GM12865 (cell line): Measurements from ENCODE around the gene BCAS4.

Experiments used
- DNase-seq: peaks from one replicate; pipeline ENCODE4 v3.0.0; 2010; ENCODE audit warnings: low read depth
- H3K4me3 ChIP-seq: 2 replicates; pipeline ENCODE4 v1.5.1; 2011; ENCODE audit warnings: mild to moderate bottlenecking, low read depth, low read length, control low read depth
- TF ChIP-seq, protein P1 (sequence below): IDR thresholded peaks from 2 replicates; pipeline ENCODE4 v1.5.1; 2011; ENCODE audit warnings: low read length, control low read depth, low read depth, inconsistent platforms; ENCODE audit not compliant: insufficient read depth; ENCODE audit errors: missing control alignments

The BCAS4 gene, protein sequence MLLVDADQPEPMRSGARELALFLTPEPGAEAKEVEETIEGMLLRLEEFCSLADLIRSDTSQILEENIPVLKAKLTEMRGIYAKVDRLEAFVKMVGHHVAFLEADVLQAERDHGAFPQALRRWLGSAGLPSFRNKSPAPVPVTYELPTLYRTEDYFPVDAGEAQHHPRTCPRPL

DNA sequence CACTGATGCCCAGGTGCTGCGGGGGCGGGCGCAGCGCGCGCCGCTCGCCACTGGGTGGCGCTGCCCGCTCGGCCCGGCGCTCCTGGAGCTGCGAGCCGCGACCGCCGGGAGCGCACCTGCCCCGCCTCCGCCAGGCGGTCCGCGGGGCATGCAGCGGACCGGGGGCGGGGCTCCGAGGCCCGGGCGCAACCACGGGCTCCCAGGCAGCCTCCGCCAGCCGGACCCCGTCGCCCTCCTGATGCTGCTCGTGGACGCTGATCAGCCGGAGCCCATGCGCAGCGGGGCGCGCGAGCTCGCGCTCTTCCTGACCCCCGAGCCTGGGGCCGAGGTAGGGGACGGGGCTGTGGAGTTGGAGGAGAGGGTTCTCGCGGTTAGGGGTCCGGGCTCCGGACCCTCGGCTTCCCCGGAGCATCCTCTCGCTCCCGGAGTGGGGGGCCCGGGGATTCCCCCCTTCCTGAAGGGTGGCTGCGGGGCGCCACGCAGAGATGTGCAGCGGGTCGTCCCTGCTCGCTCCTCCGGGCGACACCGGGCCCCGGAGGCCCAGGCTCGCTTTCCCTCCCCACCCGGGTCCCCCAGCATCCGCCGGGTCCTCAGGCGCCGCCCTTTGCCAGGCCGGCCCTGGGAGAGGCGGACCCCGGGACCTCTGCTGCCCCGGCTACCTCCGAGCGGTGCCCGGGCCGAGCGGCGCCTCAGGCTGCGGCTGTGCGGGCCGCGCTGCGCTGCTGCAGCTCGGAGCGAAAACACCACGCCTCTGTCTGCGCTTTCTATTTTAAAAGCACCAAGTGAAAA, at the start of gene BCAS4:
TSS of gene BCAS4 (plus strand) at position 216 of the 789 bp plus-strand sequence. CDS start at position 239, 23 bp downstream.
- H3K4me3 ChIP-seq: peak within 1 kb of the TSS; percentile 95
- TF ChIP-seq, protein P1, sequence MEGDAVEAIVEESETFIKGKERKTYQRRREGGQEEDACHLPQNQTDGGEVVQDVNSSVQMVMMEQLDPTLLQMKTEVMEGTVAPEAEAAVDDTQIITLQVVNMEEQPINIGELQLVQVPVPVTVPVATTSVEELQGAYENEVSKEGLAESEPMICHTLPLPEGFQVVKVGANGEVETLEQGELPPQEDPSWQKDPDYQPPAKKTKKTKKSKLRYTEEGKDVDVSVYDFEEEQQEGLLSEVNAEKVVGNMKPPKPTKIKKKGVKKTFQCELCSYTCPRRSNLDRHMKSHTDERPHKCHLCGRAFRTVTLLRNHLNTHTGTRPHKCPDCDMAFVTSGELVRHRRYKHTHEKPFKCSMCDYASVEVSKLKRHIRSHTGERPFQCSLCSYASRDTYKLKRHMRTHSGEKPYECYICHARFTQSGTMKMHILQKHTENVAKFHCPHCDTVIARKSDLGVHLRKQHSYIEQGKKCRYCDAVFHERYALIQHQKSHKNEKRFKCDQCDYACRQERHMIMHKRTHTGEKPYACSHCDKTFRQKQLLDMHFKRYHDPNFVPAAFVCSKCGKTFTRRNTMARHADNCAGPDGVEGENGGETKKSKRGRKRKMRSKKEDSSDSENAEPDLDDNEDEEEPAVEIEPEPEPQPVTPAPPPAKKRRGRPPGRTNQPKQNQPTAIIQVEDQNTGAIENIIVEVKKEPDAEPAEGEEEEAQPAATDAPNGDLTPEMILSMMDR: peak; percentile 87
- peak; percentile 95 for DNase-seq

DNA sequence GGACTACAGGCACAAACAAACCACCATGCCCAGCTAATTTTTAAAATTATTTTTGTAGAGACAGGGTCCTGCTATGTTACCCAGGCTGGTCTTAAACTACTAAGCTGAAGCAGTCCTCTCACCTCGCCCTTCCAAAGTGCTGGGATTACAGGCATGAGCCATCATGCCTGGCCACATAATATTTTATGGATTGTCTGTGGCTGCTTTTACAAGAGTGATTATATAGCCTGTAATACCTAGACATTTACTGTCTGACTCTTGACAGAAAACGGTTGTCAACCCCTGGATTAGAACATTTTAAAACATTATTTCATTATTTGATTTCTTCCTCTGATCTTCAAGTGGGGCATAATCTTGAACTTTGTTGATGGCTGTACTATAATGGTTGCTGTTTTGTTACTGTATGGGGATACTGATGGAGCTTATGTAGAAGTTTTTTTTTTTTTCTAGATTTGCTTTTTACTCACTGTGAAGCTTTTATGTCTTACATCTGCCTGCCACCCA, 49.2 kb upstream of the BCAS4 start:
- H3K4me3 ChIP-seq: no peak overlapping the region
- no peak for DNase-seq
- TF ChIP-seq, protein P1: no peak

DNA sequence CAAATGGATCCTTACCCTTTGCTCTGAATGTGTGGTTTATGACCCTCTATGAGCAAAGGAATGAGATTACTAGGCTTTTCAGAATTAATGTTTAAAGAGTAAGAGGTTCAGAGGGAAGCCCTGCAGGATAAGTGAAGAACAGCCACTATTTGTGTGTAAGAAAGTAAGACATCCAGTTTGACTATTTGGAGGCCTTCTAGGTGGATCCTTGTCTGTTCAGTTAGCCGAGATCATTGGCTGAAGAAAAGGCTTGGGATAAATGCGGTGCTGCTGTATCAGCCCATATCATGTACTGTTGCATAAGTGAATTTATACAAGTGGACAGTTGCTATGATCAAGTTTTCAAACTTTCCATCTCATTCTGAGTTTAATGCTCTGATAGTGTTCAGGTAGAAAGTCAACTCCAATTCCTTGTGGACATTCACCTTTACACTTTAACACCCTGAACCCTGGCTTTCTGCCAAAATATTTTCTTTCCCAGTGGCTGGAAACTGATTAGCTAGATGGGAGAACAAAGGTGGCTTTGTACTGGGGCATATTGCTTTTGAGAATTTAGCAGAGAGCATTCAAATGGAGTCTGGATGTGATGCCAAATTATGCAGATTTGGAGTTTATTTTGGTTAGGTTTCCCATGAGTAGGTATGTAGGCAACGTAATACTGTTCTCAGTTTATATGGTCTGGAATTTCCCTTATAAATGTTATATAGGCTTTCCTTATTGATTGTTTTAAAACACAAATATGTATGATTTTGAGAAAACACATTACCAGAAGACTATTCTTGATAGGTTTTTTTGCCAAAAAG, 48.5 kb upstream of the BCAS4 start:
- TF ChIP-seq, protein P1: no peak
- no peak for DNase-seq
- no peak overlapping the region for H3K4me3 ChIP-seq

DNA sequence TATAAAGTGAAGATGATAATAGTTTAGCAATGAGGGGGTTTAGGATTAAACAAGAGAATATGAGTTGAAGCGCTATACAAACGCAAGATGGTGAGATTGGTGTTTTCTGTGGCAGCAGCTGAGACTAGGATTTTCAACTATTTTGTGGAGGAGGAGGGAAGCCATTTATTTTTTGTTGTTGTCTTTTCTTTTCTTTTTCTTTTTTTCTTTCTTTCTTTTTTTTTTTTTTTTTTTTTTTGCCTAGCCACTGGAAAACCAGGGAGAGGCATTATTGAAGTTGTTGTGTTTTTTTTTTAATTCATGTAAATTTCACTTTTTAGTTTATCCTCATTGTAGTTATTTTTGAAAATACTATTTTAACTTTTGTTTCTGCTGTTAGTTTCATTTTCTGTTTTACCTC, 47.6 kb upstream of the BCAS4 start:
- H3K4me3 ChIP-seq: peak overlapping the region; percentile 10; the same call in 1 of the 2 replicates
- TF ChIP-seq, protein P1: no peak
- DNase-seq: no peak

DNA sequence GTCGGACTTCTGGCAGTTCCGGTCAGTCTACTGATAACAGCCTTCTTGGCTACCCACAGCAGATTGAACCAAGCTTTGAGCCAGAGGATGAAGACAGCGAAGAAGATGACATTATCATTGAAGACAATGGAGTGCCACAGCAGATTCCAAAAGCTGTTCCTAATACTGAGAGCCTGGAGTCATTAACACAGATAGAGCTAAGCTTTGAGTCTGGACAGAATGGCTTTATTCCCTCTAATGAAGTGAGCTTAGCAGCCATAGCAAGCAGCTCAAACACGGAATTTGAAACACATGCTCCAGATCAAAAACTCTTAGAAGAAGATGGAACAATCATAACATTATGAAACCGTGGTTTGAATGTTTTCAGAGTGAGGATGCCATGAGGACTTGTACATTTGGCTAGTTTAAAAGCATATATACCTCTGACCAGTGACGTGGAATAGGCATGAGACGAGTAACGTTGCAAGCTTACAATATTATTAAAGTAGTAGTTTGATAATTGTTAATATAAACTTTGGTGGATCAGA, 44.7 kb upstream of the BCAS4 start:
- TF ChIP-seq, protein P1: no peak
- H3K4me3 ChIP-seq: no peak overlapping the region
- DNase-seq: no peak

DNA sequence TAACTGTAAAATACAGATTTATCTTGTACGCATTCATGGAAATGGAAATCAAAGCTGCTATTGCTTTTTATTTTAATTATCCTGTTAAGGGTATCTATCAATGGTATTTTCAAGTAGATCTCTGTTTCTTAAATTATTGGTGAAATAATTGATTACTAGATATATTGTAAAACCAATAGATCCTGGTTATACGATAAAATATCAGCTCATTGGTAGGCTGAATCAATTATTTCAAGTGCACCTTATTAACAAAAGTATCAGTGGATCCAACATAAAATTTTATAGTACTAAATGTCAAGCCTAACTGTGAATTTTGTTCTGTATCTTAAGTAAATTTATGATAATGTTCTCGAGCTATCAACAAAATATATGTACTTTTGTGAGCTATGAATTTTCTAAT, 41.7 kb upstream of the BCAS4 start:
- TF ChIP-seq, protein P1: no peak
- DNase-seq: no peak
- no peak overlapping the region for H3K4me3 ChIP-seq
